ENCODE measurements around the gene CDC42BPA.

DNA sequence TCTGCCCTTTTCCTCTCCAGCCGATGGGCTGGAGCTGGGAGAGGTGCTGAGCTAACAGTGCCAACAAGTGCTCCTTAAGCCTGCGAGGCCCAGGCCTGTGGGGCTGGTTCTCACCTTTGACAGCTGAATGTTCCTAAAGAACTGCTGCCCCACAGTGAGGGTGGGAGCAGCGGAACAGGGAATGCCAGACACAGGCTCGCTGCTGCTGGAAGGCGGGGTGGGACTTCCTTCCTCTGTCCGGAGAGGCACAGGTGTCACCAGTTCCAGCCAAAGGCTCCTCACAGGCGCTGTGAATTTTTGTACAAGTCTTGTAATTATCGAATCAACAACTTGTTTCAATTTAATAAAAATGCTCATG lies 331.1 kb downstream of the CDC42BPA start:
- TF ChIP-seq RCOR1 (IDR thresholded peaks at IDR 0.05; ENCODE audit: low read length) (no peak), ELF1 (IDR thresholded peaks at IDR 0.05) (no peak), TAF1 (IDR thresholded peaks at IDR 0.05; ENCODE audit: borderline replicate concordance, low read depth, low read length) (no peak), NFIC (IDR thresholded peaks at IDR 0.05; ENCODE audit: borderline replicate concordance) (no peak), POLR2AphosphoS5 (IDR thresholded peaks at IDR 0.05; ENCODE audit: low read depth, low read length) (no peak), YY1 (IDR thresholded peaks at IDR 0.05; ENCODE audit: low read depth) (no peak), EP300 (IDR thresholded peaks at IDR 0.05; ENCODE audit: borderline replicate concordance in 1 of 2, low read depth in 1 of 2, low read length in 1 of 2) (no peak), JUND (IDR thresholded peaks at IDR 0.05) (no peak), TCF12 (IDR thresholded peaks at IDR 0.05) (no peak)
- TF ChIP-seq, protein P1, sequence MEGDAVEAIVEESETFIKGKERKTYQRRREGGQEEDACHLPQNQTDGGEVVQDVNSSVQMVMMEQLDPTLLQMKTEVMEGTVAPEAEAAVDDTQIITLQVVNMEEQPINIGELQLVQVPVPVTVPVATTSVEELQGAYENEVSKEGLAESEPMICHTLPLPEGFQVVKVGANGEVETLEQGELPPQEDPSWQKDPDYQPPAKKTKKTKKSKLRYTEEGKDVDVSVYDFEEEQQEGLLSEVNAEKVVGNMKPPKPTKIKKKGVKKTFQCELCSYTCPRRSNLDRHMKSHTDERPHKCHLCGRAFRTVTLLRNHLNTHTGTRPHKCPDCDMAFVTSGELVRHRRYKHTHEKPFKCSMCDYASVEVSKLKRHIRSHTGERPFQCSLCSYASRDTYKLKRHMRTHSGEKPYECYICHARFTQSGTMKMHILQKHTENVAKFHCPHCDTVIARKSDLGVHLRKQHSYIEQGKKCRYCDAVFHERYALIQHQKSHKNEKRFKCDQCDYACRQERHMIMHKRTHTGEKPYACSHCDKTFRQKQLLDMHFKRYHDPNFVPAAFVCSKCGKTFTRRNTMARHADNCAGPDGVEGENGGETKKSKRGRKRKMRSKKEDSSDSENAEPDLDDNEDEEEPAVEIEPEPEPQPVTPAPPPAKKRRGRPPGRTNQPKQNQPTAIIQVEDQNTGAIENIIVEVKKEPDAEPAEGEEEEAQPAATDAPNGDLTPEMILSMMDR (IDR thresholded peaks at IDR 0.05): no peak
- TF ChIP-seq, protein P2, sequence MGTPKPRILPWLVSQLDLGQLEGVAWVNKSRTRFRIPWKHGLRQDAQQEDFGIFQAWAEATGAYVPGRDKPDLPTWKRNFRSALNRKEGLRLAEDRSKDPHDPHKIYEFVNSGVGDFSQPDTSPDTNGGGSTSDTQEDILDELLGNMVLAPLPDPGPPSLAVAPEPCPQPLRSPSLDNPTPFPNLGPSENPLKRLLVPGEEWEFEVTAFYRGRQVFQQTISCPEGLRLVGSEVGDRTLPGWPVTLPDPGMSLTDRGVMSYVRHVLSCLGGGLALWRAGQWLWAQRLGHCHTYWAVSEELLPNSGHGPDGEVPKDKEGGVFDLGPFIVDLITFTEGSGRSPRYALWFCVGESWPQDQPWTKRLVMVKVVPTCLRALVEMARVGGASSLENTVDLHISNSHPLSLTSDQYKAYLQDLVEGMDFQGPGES (IDR thresholded peaks at IDR 0.05; ENCODE audit: low read depth, low read length): no peak
